Parathyroid adenoma (tissue), 2 donors: Measurements from ENCODE around the gene MLIP.

Experiments
- H2AFZ ChIP-seq: fragments of 300-600 bp; sonication (generic); one replicate; pipeline ENCODE4 v1.7.0; 2017; ENCODE audit warnings: antibody characterized with exemption, mild to moderate bottlenecking
- H3K27ac ChIP-seq: fragments of 300-600 bp; sonication (generic); one replicate; pipeline ENCODE4 v1.7.0; 2017
- H3K27me3 ChIP-seq: fragments of 300-600 bp; sonication (generic); one replicate; pipeline ENCODE4 v1.7.0; 2017; ENCODE audit warnings: low read length; ENCODE audit not compliant: control insufficient read depth, insufficient read depth
- H3K36me3 ChIP-seq: fragments of 300-600 bp; sonication (generic); one replicate; pipeline ENCODE4 v1.7.0; 2017; ENCODE audit warnings: low read length; ENCODE audit not compliant: control insufficient read depth, insufficient read depth
- H3K4me1 ChIP-seq: fragments of 300-600 bp; sonication (generic); one replicate; pipeline ENCODE4 v1.7.0; 2017; ENCODE audit warnings: control low read depth
- H3K4me2 ChIP-seq: fragments of 300-600 bp; sonication (generic); one replicate; pipeline ENCODE4 v1.7.0; 2017; ENCODE audit warnings: low read length
- H3K4me3 ChIP-seq: fragments of 300-600 bp; sonication (generic); one replicate; pipeline ENCODE4 v1.7.0; 2017; ENCODE audit warnings: low read depth, low read length
- H3K79me2 ChIP-seq: fragments of 300-600 bp; sonication (generic); one replicate; pipeline ENCODE4 v1.7.0; 2017; ENCODE audit warnings: control low read depth
- H3K9ac ChIP-seq: fragments of 300-600 bp; sonication (generic); one replicate; pipeline ENCODE4 v1.7.0; 2017; ENCODE audit warnings: mild to moderate bottlenecking
- H3K9me3 ChIP-seq: fragments of 300-600 bp; sonication (generic); one replicate; pipeline ENCODE4 v1.7.0; 2017; ENCODE audit warnings: low read length; ENCODE audit not compliant: control insufficient read depth
- TF ChIP-seq, protein P1 (sequence below): fragments of 300-600 bp; sonication (generic); IDR thresholded peaks from one replicate; pipeline ENCODE4 v1.7.0; 2017; ENCODE audit warnings: antibody characterized with exemption, mild to moderate bottlenecking
- donor health status: primary hyperparathyroidism.

Gene MLIP

DNA sequence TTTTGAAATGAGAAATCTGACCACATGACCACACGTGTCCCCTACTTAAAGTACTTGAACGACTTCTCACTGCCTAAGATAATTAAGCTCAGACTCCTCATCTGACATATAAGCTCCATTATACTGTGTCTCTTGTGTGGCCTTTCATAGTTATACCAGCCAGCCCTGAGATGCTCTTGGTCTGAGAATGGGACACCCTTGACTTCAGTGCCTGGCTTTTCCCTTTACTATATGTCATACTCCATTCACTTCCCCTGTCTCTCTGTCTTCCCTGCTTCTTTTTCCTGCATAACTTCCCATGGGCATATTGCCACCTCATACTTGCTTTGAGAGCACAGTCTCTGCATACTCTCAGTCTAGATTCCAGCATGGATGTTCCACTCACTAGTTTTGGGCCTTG lies 143.6 kb downstream of the MLIP start:
- TF ChIP-seq, protein P1, sequence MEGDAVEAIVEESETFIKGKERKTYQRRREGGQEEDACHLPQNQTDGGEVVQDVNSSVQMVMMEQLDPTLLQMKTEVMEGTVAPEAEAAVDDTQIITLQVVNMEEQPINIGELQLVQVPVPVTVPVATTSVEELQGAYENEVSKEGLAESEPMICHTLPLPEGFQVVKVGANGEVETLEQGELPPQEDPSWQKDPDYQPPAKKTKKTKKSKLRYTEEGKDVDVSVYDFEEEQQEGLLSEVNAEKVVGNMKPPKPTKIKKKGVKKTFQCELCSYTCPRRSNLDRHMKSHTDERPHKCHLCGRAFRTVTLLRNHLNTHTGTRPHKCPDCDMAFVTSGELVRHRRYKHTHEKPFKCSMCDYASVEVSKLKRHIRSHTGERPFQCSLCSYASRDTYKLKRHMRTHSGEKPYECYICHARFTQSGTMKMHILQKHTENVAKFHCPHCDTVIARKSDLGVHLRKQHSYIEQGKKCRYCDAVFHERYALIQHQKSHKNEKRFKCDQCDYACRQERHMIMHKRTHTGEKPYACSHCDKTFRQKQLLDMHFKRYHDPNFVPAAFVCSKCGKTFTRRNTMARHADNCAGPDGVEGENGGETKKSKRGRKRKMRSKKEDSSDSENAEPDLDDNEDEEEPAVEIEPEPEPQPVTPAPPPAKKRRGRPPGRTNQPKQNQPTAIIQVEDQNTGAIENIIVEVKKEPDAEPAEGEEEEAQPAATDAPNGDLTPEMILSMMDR = no peak
- Histone ChIP-seq H3K27ac (no peak overlapping the region), H3K4me2 (no peak overlapping the region), H3K4me1 (no peaks in the 10 kb centered on the region), H3K79me2 (no peaks in the 10 kb centered on the region), H3K27me3 (no peaks in the 10 kb centered on the region), H3K9ac (no peak overlapping the region), H2AFZ (no peak overlapping the region), H3K4me3 (no peak overlapping the region), H3K36me3 (no peaks in the 10 kb centered on the region), H3K9me3 (no peaks in the 10 kb centered on the region)

DNA sequence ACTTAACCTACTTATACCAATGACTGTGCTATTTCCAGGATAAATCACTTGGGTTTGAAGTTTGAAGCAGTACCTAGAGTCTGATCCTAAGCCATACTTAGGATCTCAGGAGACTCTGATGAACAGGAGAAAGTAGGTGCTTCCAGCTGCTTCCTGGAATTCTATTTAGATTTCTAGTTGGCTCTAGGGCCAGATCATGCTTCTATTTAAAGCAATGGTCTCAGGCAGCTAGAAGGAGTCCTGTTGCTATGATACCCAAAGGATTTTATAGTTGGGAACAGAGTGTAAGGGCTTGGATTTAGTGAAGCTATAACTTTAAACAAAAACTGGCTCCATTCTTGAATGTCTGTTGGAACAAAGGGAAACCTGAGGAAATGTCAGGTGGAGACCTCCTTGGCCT lies 144.6 kb downstream of the MLIP start:
- Histone ChIP-seq H3K79me2 (no peaks in the 10 kb centered on the region), H3K27ac (no peak overlapping the region), H2AFZ (no peak overlapping the region), H3K36me3 (no peaks in the 10 kb centered on the region), H3K4me1 (no peaks in the 10 kb centered on the region), H3K9ac (no peak overlapping the region), H3K4me3 (no peak overlapping the region), H3K9me3 (no peaks in the 10 kb centered on the region), H3K27me3 (no peaks in the 10 kb centered on the region), H3K4me2 (no peak overlapping the region)
- TF ChIP-seq, protein P1 = no peak

DNA sequence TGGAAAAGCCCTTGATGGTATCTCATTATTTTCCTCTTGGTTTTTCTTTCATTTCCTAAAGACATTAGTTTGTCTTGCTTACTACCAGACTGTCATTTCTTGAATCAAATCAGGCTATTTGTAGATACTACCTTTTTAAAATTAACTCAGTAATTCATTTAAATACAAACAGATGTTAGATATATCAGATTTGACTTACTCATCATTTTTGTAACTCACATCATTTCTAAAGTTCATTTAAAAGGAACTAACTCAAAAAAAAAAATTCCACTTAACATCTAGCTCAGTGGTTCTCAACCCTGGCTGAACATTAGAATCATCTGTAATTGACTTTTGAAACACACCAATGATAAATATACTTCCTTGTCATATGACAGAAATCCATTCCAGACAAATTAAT lies 148.8 kb downstream of the MLIP start:
- Histone ChIP-seq H3K9ac (no peak overlapping the region), H3K27ac (no peak overlapping the region), H3K4me3 (no peak overlapping the region), H3K79me2 (no peaks in the 10 kb centered on the region), H3K9me3 (no peaks in the 10 kb centered on the region), H3K36me3 (no peaks in the 10 kb centered on the region), H3K27me3 (no peaks in the 10 kb centered on the region), H2AFZ (no peak overlapping the region), H3K4me1 (no peaks in the 10 kb centered on the region), H3K4me2 (no peak overlapping the region)
- TF ChIP-seq, protein P1 = no peak

DNA sequence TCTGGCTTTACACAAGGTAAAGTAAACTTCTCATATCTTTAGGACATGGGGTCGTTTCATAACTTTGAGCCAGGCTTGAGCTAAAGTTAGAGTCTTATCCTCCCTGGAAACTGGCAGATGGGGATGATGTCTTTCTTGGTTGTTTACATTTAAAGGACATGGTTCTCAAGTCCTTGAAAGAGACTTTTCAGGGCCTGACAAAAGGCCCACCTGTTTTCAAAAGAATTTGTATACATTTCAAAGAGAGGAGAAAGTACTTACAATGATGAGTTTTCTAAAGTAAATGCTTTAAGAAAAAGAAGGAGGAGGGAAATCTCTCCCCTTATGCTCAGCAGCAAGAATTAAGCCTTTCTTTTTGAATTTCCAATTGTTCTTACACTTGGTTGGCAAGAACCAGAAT lies 151.3 kb downstream of the MLIP start:
- H3K9ac ChIP-seq = no peak overlapping the region
- no peak overlapping the region for H3K4me3 ChIP-seq
- no peaks in the 10 kb centered on the region for H3K36me3 ChIP-seq
- no peaks in the 10 kb centered on the region for H3K27me3 ChIP-seq
- no peak overlapping the region for H2AFZ ChIP-seq
- H3K79me2 ChIP-seq = no peaks in the 10 kb centered on the region
- TF ChIP-seq, protein P1 = no peak
- no peak overlapping the region for H3K4me2 ChIP-seq
- H3K9me3 ChIP-seq = no peaks in the 10 kb centered on the region
- H3K27ac ChIP-seq = no peak overlapping the region
- no peaks in the 10 kb centered on the region for H3K4me1 ChIP-seq

DNA sequence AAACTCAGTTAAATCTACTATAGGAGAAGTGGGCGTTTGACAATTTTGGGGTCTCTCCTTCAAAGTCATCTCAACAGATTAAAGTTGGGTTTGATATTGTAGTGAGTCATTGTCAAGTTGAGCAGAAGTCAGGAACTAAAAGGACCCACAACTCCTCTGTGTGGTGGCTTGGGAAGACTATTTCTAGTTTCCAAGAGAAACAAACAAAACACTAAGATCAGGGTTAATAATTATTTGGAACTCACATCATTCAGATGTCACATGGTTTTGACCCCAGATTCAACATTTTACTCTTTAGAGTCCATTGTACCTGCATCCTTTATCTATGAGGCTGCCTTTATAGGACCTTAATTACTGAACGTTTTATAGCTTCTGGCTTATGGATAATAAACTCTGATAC lies 151.7 kb downstream of the MLIP start:
- Histone ChIP-seq H3K27me3 (no peaks in the 10 kb centered on the region), H3K9me3 (no peaks in the 10 kb centered on the region), H3K27ac (no peak overlapping the region), H2AFZ (no peak overlapping the region), H3K4me1 (no peaks in the 10 kb centered on the region), H3K79me2 (no peaks in the 10 kb centered on the region), H3K36me3 (no peaks in the 10 kb centered on the region), H3K9ac (no peak overlapping the region), H3K4me3 (no peak overlapping the region), H3K4me2 (no peak overlapping the region)
- TF ChIP-seq, protein P1 = no peak
